ENCODE results near the gene UGT1A6.

- TF ChIP-seq, protein P1, sequence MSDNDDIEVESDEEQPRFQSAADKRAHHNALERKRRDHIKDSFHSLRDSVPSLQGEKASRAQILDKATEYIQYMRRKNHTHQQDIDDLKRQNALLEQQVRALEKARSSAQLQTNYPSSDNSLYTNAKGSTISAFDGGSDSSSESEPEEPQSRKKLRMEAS (IDR thresholded peaks at IDR 0.05; ENCODE audit: insufficient read depth, insufficient read length) = no peak
- TF ChIP-seq, protein P2, sequence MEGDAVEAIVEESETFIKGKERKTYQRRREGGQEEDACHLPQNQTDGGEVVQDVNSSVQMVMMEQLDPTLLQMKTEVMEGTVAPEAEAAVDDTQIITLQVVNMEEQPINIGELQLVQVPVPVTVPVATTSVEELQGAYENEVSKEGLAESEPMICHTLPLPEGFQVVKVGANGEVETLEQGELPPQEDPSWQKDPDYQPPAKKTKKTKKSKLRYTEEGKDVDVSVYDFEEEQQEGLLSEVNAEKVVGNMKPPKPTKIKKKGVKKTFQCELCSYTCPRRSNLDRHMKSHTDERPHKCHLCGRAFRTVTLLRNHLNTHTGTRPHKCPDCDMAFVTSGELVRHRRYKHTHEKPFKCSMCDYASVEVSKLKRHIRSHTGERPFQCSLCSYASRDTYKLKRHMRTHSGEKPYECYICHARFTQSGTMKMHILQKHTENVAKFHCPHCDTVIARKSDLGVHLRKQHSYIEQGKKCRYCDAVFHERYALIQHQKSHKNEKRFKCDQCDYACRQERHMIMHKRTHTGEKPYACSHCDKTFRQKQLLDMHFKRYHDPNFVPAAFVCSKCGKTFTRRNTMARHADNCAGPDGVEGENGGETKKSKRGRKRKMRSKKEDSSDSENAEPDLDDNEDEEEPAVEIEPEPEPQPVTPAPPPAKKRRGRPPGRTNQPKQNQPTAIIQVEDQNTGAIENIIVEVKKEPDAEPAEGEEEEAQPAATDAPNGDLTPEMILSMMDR (IDR thresholded peaks at IDR 0.05; ENCODE audit: extremely low read depth in 1 of 2, insufficient read depth in 1 of 2, low read depth in 1 of 2, low read length in 2 of 2) = no peak
These were observed 125.4 kb downstream of the UGT1A6 start for GRCh38 chr2:233817995-233818638.
